PC-9 (cell line): ENCODE measurements around the gene C4orf36.

Experiments
- EZH2 ChIP-seq: fragments of 200-600 bp; sonication (generic); IDR thresholded peaks from 2 replicates; pipeline ENCODE4 v1.8.0; 2017; ENCODE audit warnings: antibody characterized with exemption, low read depth
- TF ChIP-seq, protein P1 (sequence below): fragments of 200-600 bp; sonication (generic); conservative IDR thresholded peaks from 2 replicates; pipeline ENCODE4 v1.6.1; 2017; ENCODE audit warnings: mixed run types, antibody characterized with exemption, mild to moderate bottlenecking, moderate library complexity

DNA sequence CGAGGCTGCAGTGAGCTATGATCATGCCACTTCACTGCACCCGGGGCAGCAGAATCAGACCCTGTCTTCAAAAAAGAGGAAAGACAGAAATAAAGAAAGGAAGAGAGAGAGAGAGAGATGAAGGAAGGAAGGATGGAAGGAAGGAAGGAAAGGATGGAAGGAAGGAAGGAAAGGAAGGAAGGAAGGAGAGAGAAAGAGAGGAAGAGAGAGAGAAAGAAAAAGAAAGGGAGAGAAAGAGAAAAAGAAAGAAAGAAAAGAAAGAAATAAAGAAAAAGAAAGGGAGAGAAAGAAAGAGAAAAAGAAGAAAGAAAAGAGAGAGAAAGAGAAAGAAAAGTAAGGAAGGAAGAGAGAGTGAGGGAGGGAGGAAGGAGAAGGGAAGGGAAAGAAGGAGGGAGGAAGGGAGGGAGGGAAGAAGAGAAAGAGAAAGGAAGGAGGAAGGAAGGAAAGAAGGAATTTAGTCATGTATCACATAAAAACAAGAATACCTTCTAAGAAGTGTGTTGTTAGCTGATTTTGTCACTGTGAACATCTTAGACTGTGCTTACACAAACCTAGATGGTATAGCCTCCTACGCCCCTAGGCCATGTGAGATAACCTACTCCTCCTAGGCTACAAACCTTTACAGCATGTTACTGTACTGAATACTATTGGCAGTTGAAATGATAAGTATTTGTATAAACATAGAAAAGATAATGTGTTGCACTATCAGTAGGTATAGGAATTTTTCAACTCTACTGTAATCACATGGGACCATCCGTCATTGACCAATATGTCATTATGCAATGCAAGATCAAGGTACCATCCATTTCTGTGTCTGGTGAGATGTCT is 25.2 kb upstream of the C4orf36 start:
- TF ChIP-seq, protein P1, sequence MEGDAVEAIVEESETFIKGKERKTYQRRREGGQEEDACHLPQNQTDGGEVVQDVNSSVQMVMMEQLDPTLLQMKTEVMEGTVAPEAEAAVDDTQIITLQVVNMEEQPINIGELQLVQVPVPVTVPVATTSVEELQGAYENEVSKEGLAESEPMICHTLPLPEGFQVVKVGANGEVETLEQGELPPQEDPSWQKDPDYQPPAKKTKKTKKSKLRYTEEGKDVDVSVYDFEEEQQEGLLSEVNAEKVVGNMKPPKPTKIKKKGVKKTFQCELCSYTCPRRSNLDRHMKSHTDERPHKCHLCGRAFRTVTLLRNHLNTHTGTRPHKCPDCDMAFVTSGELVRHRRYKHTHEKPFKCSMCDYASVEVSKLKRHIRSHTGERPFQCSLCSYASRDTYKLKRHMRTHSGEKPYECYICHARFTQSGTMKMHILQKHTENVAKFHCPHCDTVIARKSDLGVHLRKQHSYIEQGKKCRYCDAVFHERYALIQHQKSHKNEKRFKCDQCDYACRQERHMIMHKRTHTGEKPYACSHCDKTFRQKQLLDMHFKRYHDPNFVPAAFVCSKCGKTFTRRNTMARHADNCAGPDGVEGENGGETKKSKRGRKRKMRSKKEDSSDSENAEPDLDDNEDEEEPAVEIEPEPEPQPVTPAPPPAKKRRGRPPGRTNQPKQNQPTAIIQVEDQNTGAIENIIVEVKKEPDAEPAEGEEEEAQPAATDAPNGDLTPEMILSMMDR, result no peak
- no peak for TF ChIP-seq EZH2
